T-helper 22 cell (primary cell): ENCODE results near the gene ANKS1A.

ENCODE experiments used
- DNase-seq: peaks from one replicate; pipeline ENCODE4 v3.0.0-alpha.2; 2020; ENCODE audit warnings: low read depth

Gene ANKS1A

GRCh38 chr6:35070111-35070510 is 181.1 kb downstream of the ANKS1A start:
- no peak for DNase-seq

- DNase-seq = no peak
Observed at GRCh38 chr6:35071347-35071994, 182.4 kb downstream of the ANKS1A start.

- DNase-seq = no peak
Observed at GRCh38 chr6:35072051-35072697, 183.1 kb downstream of the ANKS1A start.

DNA sequence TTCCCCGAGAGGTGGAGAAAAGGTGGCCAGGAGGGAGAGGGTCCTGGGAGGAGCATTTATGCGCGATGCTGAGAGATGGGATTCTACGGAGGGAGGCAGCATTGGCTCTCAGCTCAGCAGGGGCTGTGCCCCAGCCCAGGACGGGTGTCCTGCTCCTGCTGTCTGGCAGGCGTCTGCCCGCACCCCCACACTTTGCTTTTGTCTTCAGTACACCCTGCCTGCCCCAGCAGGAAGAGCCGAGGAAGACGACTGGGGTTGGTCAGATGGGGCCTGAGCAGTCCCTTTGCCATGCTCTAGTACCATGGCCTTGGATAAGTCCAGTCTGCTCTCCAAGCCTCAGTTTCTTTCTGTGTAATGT is 183.6 kb downstream of the ANKS1A start:
- no peak for DNase-seq

DNA sequence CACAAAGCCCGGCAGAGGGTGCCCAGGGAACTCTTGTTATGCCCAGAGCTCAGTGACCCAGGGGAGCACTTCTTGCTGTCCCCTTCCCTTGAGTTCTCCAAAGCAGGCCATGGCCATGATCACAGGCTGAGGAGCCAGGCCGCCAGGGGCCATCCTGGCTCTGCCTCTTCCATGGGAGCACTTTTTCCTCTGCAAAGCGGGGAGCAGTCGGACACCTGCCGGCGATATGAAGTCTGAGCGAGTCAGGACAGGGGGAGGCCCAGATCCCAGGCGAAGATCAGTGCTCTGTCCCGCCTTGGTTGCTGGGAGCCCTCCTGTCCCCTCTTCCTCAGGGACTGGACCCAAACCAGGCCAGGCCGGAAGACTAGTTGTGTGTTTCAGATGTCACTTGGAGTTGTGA is 184.2 kb downstream of the ANKS1A start:
- no peak for DNase-seq

DNA sequence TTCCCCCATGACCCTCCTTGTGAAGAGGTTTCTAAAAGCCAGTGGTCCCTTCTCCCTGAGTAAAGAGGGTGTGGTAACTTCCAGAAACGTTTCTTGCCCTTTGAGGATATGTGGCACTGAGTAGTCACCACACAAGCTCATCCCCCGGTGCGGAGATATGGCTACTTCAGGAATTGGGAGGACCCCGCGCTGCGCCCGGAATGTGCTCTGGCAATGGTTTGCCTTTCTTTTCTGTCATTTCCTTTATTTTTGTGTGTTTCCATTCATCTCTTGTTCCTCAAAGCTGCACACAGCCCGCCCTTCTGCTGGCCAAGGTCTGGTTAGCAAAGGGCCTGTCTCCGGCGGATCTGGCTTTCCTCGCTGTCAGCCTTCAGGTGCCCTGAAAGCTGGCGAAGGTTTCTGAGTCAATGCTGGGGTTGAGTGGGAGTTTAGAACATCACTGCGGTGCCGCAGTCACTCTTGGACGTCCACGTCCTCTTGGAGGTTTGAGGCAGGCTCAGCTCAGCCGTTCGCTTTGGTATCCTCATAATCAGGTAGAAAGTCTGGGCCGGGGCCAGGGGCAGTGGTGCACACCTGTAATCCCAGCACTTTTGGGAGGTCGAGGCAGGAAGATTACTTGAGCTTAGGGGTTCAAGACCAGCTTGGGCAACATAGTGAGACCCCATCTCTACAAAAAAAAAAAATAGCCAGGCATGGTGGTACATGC is 184.9 kb downstream of the ANKS1A start:
- no peak for DNase-seq

GRCh38 chr6:35076997-35077712 is 188.1 kb downstream of the ANKS1A start:
- no peak for DNase-seq

- no peak for DNase-seq
Observed at GRCh38 chr6:35077713-35078105, 188.7 kb downstream of the ANKS1A start.

DNA sequence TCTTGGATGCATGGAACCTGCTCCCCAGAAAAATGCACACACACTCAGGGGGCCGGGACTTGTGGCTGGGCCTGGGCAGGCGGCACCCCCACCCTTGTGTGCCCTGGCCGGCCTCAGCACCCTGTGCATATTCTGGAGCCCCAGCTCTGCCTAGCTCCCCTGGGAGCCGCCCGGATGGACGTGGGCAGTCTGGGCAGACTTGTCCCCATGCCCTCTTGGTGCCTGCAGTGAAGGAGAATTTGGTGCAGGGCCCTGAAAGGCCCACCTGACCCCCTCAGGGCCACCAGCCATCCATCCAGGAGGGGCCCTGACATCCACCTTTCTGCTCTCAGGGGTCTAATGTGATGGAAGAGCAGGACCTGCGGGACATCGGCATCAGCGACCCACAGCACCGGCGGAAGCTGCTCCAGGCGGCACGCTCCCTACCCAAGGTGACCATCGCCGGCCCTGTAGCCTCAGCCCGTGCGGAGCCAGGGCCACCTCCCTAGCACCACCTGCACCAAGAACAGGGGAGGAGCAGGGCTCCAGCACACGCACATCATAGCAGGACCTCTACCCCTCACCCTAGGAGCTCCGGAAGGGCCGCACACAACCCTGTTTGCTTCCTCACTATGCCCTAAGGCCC is 189.3 kb downstream of the ANKS1A start:
- no peak for DNase-seq

- no peak for DNase-seq
Observed at GRCh38 chr6:35078896-35079295, 189.8 kb downstream of the ANKS1A start.

- DNase-seq = no peak
Observed at GRCh38 chr6:35079311-35080000, 190.4 kb downstream of the ANKS1A start.

- no peak for DNase-seq
Observed at GRCh38 chr6:35080016-35080680, 191.1 kb downstream of the ANKS1A start.

DNA sequence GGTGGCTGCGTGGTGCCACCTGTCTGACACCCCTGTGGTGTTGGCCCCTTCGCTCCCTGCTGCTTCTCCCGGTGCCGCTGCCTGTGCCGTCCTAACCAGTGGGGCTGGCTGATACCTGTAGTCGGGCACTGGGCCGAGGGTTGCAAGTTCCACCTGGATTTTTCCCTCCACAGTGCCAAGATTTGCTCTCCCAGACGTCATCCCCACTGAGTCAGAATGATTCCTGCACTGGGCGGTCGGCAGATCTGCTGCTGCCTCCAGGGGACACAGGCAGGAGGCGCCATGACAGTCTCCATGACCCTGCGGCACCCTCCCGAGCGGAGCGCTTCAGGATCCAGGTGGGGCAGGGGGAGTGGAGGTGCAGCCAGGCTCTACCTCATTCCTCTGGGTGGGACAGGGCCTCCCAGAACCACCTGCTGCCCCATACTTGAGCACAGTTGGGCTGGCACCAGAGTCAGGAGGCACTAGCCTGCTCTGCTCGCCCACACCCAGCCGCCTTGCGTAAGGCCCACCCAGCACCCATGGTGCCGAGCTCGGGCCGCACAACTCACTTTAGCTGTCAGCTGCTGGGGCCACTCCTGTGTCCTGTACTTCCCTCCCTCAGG is 191.9 kb downstream of the ANKS1A start:
- no peak for DNase-seq

- no peak for DNase-seq
Observed at GRCh38 chr6:35081426-35081851, 192.4 kb downstream of the ANKS1A start.

GRCh38 chr6:35082046-35082732 is 193.1 kb downstream of the ANKS1A start:
- no peak for DNase-seq

DNA sequence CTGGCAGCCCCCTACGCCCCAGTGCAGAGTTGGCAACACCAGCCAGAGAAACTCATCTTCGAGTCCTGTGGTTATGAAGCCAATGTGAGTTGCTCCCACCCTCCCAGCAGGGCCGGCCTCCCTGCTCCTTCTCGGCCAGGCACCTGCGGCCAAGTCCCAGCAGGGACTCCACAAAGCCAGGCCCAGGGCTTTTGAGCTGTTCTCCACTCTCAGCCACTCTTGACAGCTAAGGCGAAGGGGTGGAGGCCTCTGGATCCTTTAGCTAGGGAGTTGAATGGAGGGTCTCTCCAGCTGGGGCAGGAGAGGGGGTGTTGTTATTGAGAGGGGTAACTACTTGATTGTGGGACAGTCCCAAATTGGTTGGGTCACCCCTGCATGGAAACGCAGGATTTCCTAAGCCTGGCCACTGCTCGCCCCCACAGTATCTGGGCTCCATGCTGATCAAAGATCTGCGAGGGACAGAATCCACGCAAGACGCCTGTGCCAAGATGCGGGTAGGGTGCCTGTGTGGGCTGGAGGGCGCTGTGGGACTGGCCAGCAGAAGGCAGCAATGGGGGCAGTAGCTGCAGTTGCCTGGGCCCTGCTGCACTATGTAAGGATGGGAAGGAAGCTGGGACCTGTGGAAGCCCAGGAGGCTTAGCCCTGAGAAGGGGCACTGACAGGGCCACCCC is 193.8 kb downstream of the ANKS1A start:
- DNase-seq = no peak

DNA sequence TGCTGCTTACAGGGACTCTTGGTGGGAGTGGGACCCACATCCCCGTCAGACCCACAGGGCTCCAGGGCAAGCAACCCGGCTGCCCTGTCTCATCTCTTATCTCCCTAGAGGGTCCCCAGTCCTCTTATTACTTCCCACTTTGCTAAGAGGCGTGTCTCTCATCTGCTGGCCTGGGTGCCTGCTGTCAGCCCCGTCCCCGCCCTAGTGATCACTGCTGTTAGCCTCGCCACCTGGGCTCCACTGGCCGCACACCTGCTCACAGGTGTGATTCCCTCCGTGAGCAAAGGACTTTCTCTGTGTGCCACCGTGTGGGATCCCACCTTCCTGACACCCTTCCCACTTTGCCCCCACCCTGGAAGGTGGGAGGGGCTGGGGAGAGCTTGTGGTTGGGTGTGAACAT is 194.5 kb downstream of the ANKS1A start:
- no peak for DNase-seq

GRCh38 chr6:35084041-35084491 is 195.0 kb downstream of the ANKS1A start:
- DNase-seq = no peak

GRCh38 chr6:35084511-35085203 is 195.6 kb downstream of the ANKS1A start:
- no peak for DNase-seq
